ENCODE data around the gene RNF182.

RNF182 gene

DNA sequence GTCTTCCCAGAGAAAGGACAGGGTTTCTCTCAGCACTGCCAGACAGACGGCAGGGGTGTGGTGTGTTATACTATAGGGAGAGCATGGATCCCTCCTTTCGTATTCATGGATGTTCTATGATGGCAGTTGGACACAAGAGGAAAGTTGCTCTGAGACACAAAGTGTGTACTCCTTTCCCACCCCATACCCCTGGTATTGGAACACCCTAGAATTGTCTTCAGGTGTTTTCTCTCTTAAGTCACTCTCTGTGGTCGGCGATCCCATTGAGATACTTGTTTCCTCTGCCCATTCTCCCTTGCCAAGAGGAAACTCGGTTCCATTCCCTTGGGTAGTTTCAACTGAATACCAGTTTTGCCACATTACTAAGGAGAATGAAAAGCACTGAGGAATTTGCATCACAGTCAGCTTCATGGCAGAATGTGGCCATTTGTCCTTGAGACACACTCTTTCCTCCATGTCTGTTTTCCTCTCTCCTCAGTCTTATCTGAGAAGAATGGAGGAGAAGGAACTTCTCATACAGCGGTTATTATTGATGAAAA is 53.4 kb downstream of the RNF182 start:
- no peak overlapping the region for H3K4me3 ChIP-seq (ENCODE audit: low read length)
- TF ChIP-seq, protein P1, sequence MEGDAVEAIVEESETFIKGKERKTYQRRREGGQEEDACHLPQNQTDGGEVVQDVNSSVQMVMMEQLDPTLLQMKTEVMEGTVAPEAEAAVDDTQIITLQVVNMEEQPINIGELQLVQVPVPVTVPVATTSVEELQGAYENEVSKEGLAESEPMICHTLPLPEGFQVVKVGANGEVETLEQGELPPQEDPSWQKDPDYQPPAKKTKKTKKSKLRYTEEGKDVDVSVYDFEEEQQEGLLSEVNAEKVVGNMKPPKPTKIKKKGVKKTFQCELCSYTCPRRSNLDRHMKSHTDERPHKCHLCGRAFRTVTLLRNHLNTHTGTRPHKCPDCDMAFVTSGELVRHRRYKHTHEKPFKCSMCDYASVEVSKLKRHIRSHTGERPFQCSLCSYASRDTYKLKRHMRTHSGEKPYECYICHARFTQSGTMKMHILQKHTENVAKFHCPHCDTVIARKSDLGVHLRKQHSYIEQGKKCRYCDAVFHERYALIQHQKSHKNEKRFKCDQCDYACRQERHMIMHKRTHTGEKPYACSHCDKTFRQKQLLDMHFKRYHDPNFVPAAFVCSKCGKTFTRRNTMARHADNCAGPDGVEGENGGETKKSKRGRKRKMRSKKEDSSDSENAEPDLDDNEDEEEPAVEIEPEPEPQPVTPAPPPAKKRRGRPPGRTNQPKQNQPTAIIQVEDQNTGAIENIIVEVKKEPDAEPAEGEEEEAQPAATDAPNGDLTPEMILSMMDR (IDR thresholded peaks at IDR 0.05; ENCODE audit: low read depth, low read length) = no peak
- no peak for TF ChIP-seq EZH2phosphoT487 (IDR thresholded peaks at IDR 0.05; ENCODE audit: low read depth)
- no peaks in the 10 kb centered on the region; the same call in 1 of the 2 replicates for H3K79me2 ChIP-seq (ENCODE audit: low read length)
- H3K27ac ChIP-seq (ENCODE audit: low read length) = no peak overlapping the region
- no peaks in the 10 kb centered on the region for H3K27me3 ChIP-seq (ENCODE audit: low read depth, low read length)
- H3K36me3 ChIP-seq (replicated peaks; ENCODE audit: low read depth, low read length) = peaks cover 48% of the 10 kb centered on the region
- no peaks in the 10 kb centered on the region for H4K20me1 ChIP-seq (ENCODE audit: insufficient read depth, low read length)
- no peak overlapping the region for H3K4me2 ChIP-seq (ENCODE audit: low read length)
- no peak overlapping the region for H2AFZ ChIP-seq (ENCODE audit: low read depth, low read length)
- H3K4me1 ChIP-seq (ENCODE audit: low read length) = peaks cover 15% of the 10 kb centered on the region
- H3K9ac ChIP-seq (ENCODE audit: low read length) = no peak overlapping the region
- H3K9me3 ChIP-seq (ENCODE audit: insufficient read depth, low read length) = no peaks in the 10 kb centered on the region

DNA sequence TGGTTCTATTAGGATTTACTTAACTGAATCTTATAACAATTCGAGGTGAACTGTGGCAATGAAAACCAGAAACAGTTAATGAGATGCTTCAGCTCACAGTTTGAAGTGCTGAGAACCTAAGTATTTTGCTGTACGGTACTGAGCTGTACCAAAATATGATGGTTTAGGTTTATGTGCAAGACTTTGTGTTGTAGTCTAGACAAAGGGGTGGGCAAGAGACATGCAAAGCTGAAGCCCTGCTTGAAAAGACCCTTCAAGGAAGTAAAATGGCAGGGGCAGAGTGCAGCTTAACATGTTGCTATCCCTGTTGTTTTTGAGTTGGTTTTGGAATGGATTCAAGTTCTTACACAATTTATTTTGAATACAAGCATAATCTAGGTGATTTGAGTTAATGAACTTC is 54.0 kb downstream of the RNF182 start:
- no peaks in the 10 kb centered on the region for H3K9me3 ChIP-seq (ENCODE audit: insufficient read depth, low read length)
- H3K4me3 ChIP-seq (ENCODE audit: low read length) = no peak overlapping the region
- no peak overlapping the region for H3K4me2 ChIP-seq (ENCODE audit: low read length)
- no peak overlapping the region for H3K9ac ChIP-seq (ENCODE audit: low read length)
- H3K36me3 ChIP-seq (replicated peaks; ENCODE audit: low read depth, low read length) = peaks cover 45% of the 10 kb centered on the region
- H3K4me1 ChIP-seq (ENCODE audit: low read length) = peaks cover 15% of the 10 kb centered on the region
- H3K27ac ChIP-seq (ENCODE audit: low read length) = no peak overlapping the region
- no peaks in the 10 kb centered on the region for H3K27me3 ChIP-seq (ENCODE audit: low read depth, low read length)
- no peaks in the 10 kb centered on the region; the same call in 1 of the 2 replicates for H3K79me2 ChIP-seq (ENCODE audit: low read length)
- H2AFZ ChIP-seq (ENCODE audit: low read depth, low read length) = no peak overlapping the region
- H4K20me1 ChIP-seq (ENCODE audit: insufficient read depth, low read length) = no peaks in the 10 kb centered on the region
- TF ChIP-seq, protein P1 (IDR thresholded peaks at IDR 0.05; ENCODE audit: low read depth, low read length) = no peak
- no peak for TF ChIP-seq EZH2phosphoT487 (IDR thresholded peaks at IDR 0.05; ENCODE audit: low read depth)

DNA sequence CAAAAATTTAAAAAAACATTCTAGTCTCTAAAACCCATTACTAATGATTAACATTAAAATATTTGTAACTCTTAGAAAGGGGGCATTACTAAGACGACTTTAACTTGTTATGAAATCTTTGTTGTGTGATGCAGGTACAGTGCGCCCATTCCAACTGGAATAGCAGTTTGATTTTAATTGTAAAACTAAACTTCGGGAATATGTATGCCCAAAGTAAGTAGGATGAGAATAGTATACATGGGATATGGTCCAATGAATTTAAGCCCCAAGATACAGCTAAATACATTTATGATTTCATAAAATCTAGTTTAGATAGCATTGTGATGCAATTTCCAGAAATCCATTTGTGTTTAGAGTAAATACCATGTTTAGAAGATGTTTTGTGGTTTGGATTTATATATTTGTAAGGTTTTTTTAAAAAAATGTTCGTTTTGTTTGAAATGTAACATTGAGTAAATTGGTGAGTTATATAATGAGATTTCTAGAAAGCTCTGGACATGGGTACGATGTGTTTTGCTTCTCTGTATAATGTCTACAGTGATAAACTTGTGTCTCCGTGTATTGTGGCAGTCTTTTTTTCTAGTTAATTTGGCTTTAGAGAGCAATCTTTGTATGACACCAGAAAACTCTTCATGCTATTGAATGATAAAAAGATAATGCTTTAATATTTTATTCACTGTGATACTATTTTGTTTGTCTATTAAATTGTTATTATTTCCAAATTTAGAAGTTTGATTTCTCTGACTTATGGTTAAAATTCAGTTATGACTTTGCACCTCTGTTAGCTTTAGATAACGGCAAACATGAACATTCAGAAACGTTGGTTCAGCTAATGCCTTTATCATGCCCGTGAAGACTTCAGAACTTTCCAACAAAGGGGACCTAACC is 54.8 kb downstream of the RNF182 start:
- Histone ChIP-seq H3K27me3 (ENCODE audit: low read depth, low read length) (no peaks in the 10 kb centered on the region), H4K20me1 (ENCODE audit: insufficient read depth, low read length) (no peaks in the 10 kb centered on the region), H2AFZ (ENCODE audit: low read depth, low read length) (no peak overlapping the region), H3K4me2 (ENCODE audit: low read length) (no peak overlapping the region), H3K4me3 (ENCODE audit: low read length) (no peak overlapping the region), H3K4me1 (ENCODE audit: low read length) (peaks cover 15% of the 10 kb centered on the region), H3K36me3 (replicated peaks; ENCODE audit: low read depth, low read length) (peaks cover 38% of the 10 kb centered on the region), H3K27ac (ENCODE audit: low read length) (no peak overlapping the region), H3K9me3 (ENCODE audit: insufficient read depth, low read length) (no peaks in the 10 kb centered on the region), H3K9ac (ENCODE audit: low read length) (no peak overlapping the region), H3K79me2 (ENCODE audit: low read length) (no peaks in the 10 kb centered on the region; the same call in 1 of the 2 replicates)
- TF ChIP-seq, protein P1 (IDR thresholded peaks at IDR 0.05; ENCODE audit: low read depth, low read length) = no peak
- no peak for TF ChIP-seq EZH2phosphoT487 (IDR thresholded peaks at IDR 0.05; ENCODE audit: low read depth)

DNA sequence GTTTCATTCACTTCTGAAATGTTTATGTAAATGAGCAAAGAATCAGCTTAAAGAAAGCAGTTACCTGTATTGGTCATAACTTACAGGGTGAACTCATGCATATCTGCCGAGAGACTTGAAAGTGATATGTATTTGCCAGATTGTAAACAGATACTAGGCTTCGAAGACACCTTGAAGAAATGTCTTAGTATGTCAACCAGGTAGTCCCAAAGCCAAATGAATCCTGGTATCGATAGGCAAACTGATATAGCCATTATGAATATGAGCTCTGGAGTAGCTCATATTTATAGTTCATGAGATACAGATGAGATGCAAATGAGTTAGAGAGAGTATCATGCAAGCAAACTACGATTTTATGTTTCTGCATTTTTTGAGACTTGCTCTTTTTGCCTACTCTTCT is 55.8 kb downstream of the RNF182 start:
- Histone ChIP-seq H2AFZ (ENCODE audit: low read depth, low read length) (no peak overlapping the region), H3K4me3 (ENCODE audit: low read length) (no peak overlapping the region), H3K79me2 (ENCODE audit: low read length) (no peaks in the 10 kb centered on the region), H3K9ac (ENCODE audit: low read length) (no peak overlapping the region), H4K20me1 (ENCODE audit: insufficient read depth, low read length) (no peaks in the 10 kb centered on the region), H3K9me3 (ENCODE audit: insufficient read depth, low read length) (no peaks in the 10 kb centered on the region), H3K4me2 (ENCODE audit: low read length) (no peak overlapping the region), H3K36me3 (replicated peaks; ENCODE audit: low read depth, low read length) (peaks cover 31% of the 10 kb centered on the region), H3K27ac (ENCODE audit: low read length) (no peak overlapping the region), H3K4me1 (ENCODE audit: low read length) (peaks cover 20% of the 10 kb centered on the region), H3K27me3 (ENCODE audit: low read depth, low read length) (no peaks in the 10 kb centered on the region)
- no peak for TF ChIP-seq EZH2phosphoT487 (IDR thresholded peaks at IDR 0.05; ENCODE audit: low read depth)
- TF ChIP-seq, protein P1 (IDR thresholded peaks at IDR 0.05; ENCODE audit: low read depth, low read length) = no peak

All from OCI-LY3 (cell line).